Effector CD4-positive, alpha-beta T cell (primary cell): ENCODE measurements around the gene PPP2R2C.

ENCODE experiments used
- DNase-seq: peaks from one replicate; pipeline ENCODE4 v3.0.0-alpha.2; 2020

The PPP2R2C gene

GRCh38 chr4:6377626-6378492, 94.6 kb downstream of the PPP2R2C start:
- no peak for DNase-seq

DNA sequence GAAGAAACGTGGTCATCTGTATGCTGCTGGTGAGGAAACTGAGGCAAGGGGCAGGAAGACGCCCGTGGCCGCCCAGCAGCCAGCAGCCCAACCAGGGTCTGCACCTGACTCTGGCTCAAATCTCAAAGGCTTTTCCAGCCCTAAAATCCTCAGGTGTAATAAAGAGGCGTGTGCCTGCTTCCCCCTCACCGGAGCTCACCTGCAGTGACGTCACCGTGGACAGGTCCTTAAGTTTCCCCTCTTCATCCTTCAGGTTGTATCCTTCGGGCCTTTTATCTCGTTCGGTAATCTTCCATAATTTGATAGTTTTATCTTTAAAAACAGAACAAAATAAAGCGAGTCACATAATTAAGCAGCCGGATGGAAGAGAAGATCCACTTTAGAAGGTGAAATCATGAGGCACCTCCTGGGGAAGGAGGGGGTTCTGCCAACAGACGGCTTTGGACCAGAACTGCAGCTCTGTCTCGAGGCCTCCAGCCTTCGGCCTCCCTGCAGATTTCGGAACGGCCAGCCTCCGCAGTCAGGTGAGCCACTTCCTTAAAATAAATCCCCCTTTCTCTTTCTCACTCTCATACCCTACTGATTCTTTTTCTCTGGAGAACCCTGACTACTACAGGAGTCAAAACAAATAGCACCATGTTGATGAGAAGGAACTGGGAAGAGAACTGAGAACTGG, 96.7 kb downstream of the PPP2R2C start:
- DNase-seq, result no peak

- DNase-seq, result no peak
Observed at GRCh38 chr4:6374575-6374974, 97.8 kb downstream of the PPP2R2C start.

DNA sequence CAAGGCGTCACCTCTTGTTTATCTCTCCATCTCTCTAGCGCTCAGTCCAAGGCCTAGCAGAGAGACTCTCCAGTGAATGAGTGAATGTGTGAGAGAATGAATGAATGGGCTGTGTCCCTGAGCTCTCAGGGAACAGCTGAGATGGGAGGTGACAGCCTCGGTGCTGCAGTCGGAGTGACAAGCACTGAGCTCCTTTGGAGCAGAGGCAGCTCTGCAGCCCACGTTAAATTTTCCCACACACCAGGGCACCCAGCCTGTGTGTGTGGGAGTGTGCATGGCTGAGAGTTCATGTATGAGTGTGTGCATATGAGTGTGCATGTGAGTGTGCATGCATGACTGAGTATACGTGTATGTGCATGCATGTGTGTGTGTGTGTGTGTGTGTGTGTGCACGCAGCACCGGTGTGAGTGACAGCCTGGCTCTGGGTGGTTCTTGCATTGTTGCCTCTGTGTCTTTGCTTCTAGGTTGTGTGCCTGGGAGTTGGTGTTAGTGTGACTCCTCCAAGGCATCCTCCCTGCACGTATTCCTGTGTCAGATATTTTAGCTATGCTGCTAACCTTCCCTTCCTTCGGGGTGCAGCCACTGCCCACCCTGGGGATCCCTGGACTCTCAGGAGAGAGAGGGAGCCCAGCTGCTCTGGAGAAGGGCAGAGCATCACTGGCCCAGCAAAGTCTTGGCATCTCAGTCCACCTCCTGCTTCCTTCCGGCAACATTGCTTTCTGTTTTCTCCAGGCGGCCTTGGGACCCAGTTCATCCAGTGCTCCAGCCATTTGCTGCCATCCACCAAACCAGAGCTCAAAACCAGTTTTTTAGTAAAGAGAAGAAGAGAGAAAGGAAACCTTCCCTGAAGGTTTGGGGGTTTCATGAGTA, 98.6 kb downstream of the PPP2R2C start:
- no peak for DNase-seq

DNA sequence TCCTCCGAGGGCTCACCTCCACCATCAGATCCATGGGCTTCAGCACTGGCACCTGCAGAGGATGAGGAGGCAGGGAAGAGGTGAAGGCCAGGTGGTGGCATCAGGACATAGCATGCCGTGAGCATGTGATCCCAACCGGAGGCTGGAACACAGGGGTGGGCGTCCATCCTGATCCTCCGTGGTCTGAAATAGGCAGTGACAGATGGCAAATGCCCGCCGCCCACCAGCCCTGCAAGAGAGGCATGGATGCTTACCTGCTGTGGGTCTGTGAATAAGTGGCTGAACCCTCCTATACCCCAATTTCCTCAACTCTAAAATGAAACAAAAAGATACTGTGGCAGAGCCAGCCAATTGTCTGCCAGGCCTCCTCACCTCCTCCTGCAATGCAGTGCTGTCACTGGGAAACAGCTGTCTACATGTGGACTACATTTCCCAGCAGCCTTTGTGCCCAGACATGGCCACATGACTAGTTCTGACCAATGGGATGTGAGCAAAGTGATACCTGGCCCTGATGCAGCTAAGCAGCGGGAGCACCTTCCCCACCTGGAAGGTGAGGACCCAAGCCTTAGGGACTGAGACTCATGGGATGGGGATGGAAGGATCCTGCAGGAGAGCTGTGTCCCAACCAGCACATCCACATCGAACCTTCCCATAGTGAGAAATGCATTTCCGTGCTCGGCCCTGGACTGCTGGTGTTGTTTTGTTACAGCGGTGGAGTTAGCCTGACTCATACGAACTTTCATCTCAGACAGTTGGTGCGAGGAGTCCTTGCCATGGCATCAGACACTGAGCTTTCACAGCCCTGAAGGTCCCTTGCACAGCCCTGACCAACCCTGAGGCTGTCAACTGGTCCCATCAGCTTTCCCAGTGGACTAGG, 99.5 kb downstream of the PPP2R2C start:
- DNase-seq, result no peak

GRCh38 chr4:6371812-6372211, 100.6 kb downstream of the PPP2R2C start:
- no peak for DNase-seq

- no peak for DNase-seq
Observed at GRCh38 chr4:6371271-6371670, 101.1 kb downstream of the PPP2R2C start.

- no peak for DNase-seq
Observed at GRCh38 chr4:6369924-6370645, 102.3 kb downstream of the PPP2R2C start.

DNA sequence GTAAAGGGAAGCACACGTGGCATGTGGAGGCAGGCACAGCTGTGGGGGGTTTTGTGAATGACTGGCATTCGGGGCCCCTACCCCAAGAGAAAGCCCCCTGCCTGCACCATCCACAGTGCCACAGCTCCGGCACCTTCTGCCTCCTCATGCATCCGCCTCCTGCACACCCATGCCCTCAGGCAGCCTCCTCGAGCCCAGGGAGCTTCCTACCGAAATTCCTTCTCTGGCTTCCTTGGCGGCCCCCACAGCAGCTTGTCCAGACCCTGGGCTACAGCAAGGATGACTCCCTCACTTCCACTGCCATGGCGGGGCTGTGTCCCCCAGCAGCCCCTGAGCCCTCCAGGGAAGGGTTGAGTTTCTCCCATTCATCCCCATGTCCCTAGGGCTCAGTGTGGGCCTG, 102.9 kb downstream of the PPP2R2C start:
- DNase-seq, result no peak

DNA sequence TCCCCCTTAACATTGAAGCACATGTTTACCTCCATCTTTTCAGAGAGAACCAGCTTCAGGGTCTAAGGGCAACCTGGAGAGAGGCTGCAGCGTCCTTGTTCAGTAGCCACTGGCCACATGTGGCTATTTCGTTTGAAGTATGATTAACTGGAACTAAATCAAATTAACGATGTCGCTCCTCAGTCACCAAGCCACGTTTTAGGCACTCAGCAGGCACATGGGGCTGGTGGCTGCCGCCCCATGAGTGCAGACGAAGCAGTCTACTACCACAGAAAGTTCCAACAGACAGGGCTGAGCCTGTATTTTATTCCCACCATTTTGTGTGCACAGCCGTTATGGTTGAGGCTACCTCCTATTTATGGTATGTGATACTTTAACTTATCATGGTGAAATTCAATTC, 103.4 kb downstream of the PPP2R2C start:
- DNase-seq, result no peak

DNA sequence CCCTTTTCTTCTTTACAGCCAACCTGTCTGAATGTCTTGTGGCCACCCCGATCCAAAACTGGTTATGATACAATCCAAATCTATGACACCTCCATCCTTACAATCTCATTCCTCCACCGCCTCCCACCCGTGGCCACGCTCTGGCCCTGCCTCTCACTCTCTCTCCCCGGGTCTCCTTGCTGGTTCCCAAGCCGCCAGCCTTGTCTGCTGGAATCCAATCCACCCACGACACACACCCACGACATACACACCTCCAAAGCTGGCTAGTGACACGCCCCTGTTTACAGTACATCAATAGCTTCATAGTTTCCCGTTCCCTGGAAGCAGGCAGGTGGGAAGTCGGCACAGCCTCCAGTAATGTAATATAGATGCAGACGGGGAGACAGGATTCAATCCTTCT, 103.8 kb downstream of the PPP2R2C start:
- DNase-seq, result no peak

- no peak for DNase-seq
Observed at GRCh38 chr4:6368096-6368495, 104.3 kb downstream of the PPP2R2C start.

GRCh38 chr4:6367371-6367851, 105.0 kb downstream of the PPP2R2C start:
- DNase-seq, result no peak

GRCh38 chr4:6366581-6366980, 105.8 kb downstream of the PPP2R2C start:
- no peak for DNase-seq

GRCh38 chr4:6365545-6366086, 106.8 kb downstream of the PPP2R2C start:
- DNase-seq, result no peak

DNA sequence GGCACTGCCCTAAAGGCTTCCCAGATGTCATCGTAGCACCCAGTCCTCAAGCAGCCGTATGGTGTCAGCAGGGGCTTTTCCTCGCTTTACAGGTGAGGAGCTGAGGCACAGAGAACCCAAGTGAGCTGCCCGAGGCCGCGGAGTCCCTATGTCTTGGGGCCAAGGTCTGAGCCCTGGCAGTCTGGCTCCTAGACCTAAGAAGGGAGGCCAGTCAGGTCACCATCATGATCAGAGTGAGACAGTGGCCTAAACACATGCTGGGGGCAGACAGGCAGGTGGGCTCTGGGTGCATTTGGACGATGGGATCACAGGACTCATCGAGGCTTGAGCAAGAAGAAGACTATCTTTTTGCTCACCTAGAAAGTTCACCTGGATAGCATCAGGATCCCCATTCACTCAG, 107.8 kb downstream of the PPP2R2C start:
- no peak for DNase-seq

DNA sequence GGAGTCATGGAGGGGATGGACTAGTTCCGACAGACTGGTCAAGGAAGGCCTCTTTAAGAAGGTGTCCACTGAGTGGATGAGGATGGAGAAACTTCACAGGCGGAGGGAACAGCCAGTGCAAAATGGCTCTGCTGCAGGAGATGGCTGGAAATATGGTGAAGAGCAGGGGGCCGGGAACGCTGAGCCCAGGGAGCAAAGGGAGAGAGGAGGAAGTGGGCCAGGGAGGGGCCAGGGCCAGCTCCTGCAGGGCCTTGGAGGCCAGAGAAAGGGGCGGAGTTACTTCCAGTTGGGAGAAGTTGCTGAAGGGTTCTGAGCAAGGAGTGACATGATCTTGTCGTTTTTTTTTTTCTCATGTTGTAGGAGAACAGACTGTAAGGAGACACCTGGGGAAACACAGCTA, 108.3 kb downstream of the PPP2R2C start:
- DNase-seq, result no peak

DNA sequence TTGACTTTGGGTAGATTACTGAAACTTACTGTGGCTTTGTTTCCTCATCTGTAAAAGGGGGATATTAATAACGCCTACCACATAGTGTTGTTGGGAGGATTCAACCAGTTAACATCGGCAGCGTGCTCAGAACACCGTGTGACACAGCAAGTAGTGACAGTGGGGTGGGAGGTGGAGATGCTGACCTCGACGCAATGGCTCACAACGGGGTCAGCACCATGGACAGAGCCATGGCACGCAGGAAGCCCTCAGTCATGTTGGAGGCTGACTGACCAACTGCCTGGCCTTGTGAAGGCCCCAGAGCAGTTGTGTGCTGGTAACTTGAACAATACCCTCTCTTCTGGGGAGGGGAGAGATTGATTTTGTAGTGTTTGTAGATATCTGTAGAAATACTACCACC, 109.5 kb downstream of the PPP2R2C start:
- DNase-seq, result no peak

- DNase-seq, result no peak
Observed at GRCh38 chr4:6362243-6362885, 110.0 kb downstream of the PPP2R2C start.

DNA sequence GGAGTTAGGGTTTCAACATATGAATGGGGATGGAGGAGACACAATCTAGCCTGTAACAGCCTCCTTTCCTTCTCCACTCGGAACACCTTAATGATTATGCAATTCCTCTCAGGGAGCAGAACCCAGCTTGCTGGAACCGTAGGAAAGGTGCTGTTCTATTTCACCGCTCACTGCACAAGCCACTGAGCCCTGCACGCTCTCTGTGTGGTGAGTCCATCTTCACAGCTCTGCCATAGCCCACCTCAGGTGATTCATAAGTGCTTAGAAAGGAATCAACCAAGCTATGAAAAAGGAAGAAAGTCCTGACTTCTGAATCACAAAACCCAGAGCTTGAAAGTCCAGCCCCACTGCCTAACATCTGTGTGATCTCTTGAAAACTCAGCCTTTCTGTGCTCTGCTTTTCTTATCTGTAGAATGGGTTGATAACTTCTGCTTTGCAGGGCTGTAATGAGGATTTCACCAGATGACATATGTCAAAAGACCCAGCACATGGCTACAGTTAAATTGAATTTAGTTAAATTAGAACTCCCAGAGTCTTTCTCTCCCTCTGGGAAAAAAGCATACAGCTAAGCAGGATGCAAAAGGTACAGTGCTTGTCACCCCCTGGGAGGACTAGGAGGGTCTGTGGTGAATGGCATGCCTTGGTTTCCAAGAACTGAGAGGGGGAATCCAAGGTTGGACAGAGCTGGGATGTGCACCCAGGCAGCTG, 111.2 kb downstream of the PPP2R2C start:
- no peak for DNase-seq
